H1 (cell line): ENCODE measurements around the gene OOEP. TPM values are rescaled to one million over a fixed set of nuclear protein-coding genes. Genes with fewer than 3 reads are reported as not detected.

Source experiments
- CEBPB ChIP-seq: IDR thresholded peaks from 2 replicates; pipeline ENCODE4 v1.6.1; 2012; ENCODE audit warnings: low read depth, low read length
- CHD7 ChIP-seq: fragments of 300-600 bp; sonication (generic); IDR thresholded peaks from 2 replicates; pipeline ENCODE4 v1.7.1; 2012; ENCODE audit warnings: low read length, moderate library complexity, mild to moderate bottlenecking, inconsistent platforms; ENCODE audit not compliant: insufficient replicate concordance
- RFX5 ChIP-seq: IDR thresholded peaks from 2 replicates; pipeline ENCODE4 v1.6.1; 2011; ENCODE audit warnings: low read depth, low read length, improper control_type of control experiment, borderline replicate concordance
- SP4 ChIP-seq: IDR thresholded peaks from 2 replicates; pipeline ENCODE4 v1.6.1; 2012; ENCODE audit warnings: low read length, inconsistent platforms
- USF2 ChIP-seq: IDR thresholded peaks from 2 replicates; pipeline ENCODE4 v1.6.1; 2011; ENCODE audit warnings: low read length, improper control_type of control experiment
- YY1 ChIP-seq: IDR thresholded peaks from 2 replicates; pipeline ENCODE4 v1.6.1; 2011; ENCODE audit warnings: low read depth, mild to moderate bottlenecking, low read length
- ZNF274 ChIP-seq: IDR thresholded peaks from 2 replicates; pipeline ENCODE4 v1.7.0; 2012; ENCODE audit warnings: low read length, borderline replicate concordance; ENCODE audit errors: extremely low read depth
- polyA plus RNA-seq, 7 experiments: library from polyadenylated mRNA; depleted of rRNA in 3 of 7; stranded (reverse) in 5 of 7; unstranded in 2 of 7; fragments of >200 nt in 5 of 7; fragments of 200-250 nt in 2 of 7; gene quantifications; 1 replicate in 5 of 7; 2 replicates in 1 of 7; 4 replicates in 1 of 7; pipeline versions ENCODE4 v1.2.1 to v1.2.3, GENCODE V29; 2011 to 2013; ENCODE audit warnings: missing spikeins in 2 of 7, mixed read lengths in 2 of 7
- total RNA-seq: library from RNA; stranded (reverse); fragmentation: NEBNext Ultra II Directional; extraction: Animal tissue kit (Norgen Biotek cat#: 25700); gene quantifications from 2 replicates; pipeline ENCODE4 v1.2.1, GENCODE V29; 2021

OOEP gene
- total and polyA plus RNA-seq, 2 of the 8 experiments (the other 6 are each of a cell fraction or from before 2014, with no cell fraction given) = 0.20 to 0.41 TPM

- TF ChIP-seq CHD7 (no peak), YY1 (no peak), RFX5 (no peak), USF2 (no peak), ZNF274 (no peak), SP4 (no peak), CEBPB (no peak)
Measured at GRCh38 chr6:73323323-73323722, 46.4 kb downstream of the OOEP start (continued).
